IMR-90 (cell line): ENCODE data around the gene FAM234B. TPM values are rescaled to one million over a fixed set of nuclear protein-coding genes. Genes with fewer than 3 reads are reported as not detected.

Source experiments
- ATAC-seq: fragments of 200-7000 bp; cut with Tn5 transposase; 2 replicates; pipeline ENCODE4 v1.9.1; 2020; ENCODE audit warnings: low read depth, mild to moderate bottlenecking, moderate library complexity
- BruUV-seq: library from RNA; stranded (reverse); fragments of 400-500 nt; replicated peaks from 2 replicates; lab custom pipeline; 2021; lab: Mats Ljungman, UMichigan
- CTCF ChIA-PET: fragments of 300-600 bp; formaldehyde crosslinking; extraction: SDS; loops from one replicate; lab custom pipeline; 2021; ENCODE audit warnings: antibody characterized with exemption; lab: Yijun Ruan, JAX
- POLR2A ChIA-PET: fragments of 300-600 bp; sonication (Branson Sonifier 250); formaldehyde crosslinking; loops from one replicate; lab custom pipeline; 2022; ENCODE audit warnings: antibody characterized with exemption; ENCODE audit not compliant: unreplicated experiment; lab: Charles Lee
- DNase-seq: peaks from one replicate; pipeline ENCODE4 v3.0.0; 2013
- H2AFZ ChIP-seq: replicated peaks from 2 replicates; pipeline ENCODE3; 2013; ENCODE audit warnings: low read length, mild to moderate bottlenecking; ENCODE audit not compliant: poor library complexity
- H2AK5ac ChIP-seq: 2 replicates; pipeline ENCODE4 v1.6.1; 2013; ENCODE audit warnings: low read depth, low read length, inconsistent platforms
- H2AK9ac ChIP-seq: replicated peaks from 2 replicates; pipeline ENCODE3; 2013; ENCODE audit warnings: mild to moderate bottlenecking, low read depth, low read length, moderate library complexity; ENCODE audit not compliant: poor library complexity
- H2BK120ac ChIP-seq: 2 replicates; pipeline ENCODE4 v1.6.1; 2013; ENCODE audit warnings: low read depth, low read length, inconsistent platforms
- H2BK15ac ChIP-seq: 3 replicates; pipeline ENCODE4 v1.6.1; 2013; ENCODE audit warnings: low read depth, low read length, inconsistent platforms
- H2BK20ac ChIP-seq: 2 replicates; pipeline ENCODE4 v1.6.1; 2013; ENCODE audit warnings: low read depth, mild to moderate bottlenecking, inconsistent platforms, low read length, moderate library complexity
- H2BK5ac ChIP-seq: 2 replicates; pipeline ENCODE4 v1.6.1; 2013; ENCODE audit warnings: mild to moderate bottlenecking, low read depth, low read length, inconsistent platforms; ENCODE audit not compliant: poor library complexity, severe bottlenecking
- H3K14ac ChIP-seq: replicated peaks from 2 replicates; pipeline ENCODE4 v1.6.1; 2013; ENCODE audit warnings: low read depth, low read length, inconsistent platforms
- H3K18ac ChIP-seq: 2 replicates; pipeline ENCODE4 v1.6.1; 2013; ENCODE audit warnings: low read depth, low read length, control low read depth
- H3K23ac ChIP-seq: 2 replicates; pipeline ENCODE4 v1.6.1; 2013; ENCODE audit warnings: low read depth, low read length, inconsistent platforms
- H3K27ac ChIP-seq: 2 replicates; pipeline ENCODE4 v1.5.1; 2013; ENCODE audit warnings: mild to moderate bottlenecking, control low read depth, low read length; ENCODE audit not compliant: insufficient read depth
- H3K27me3 ChIP-seq: 2 replicates; pipeline ENCODE4 v1.6.1; 2013; ENCODE audit warnings: low read length; ENCODE audit not compliant: control insufficient read depth, insufficient read depth
- H3K36me3 ChIP-seq: 2 replicates; pipeline ENCODE4 v1.6.1; 2013; ENCODE audit warnings: low read length, mixed read lengths; ENCODE audit not compliant: control insufficient read depth, insufficient read depth
- H3K4ac ChIP-seq: 2 replicates; pipeline ENCODE4 v1.6.1; 2013; ENCODE audit warnings: low read depth, low read length, inconsistent platforms
- H3K4me1 ChIP-seq: 2 replicates; pipeline ENCODE4 v1.6.1; 2013; ENCODE audit warnings: low read length, mixed read lengths; ENCODE audit not compliant: control insufficient read depth, insufficient read depth
- H3K4me2 ChIP-seq: 2 replicates; pipeline ENCODE4 v1.6.1; 2013; ENCODE audit warnings: low read depth, mild to moderate bottlenecking, control low read depth, low read length, moderate library complexity
- H3K4me3 ChIP-seq: 2 replicates; pipeline ENCODE4 v1.5.1; 2013; ENCODE audit warnings: low read depth, mild to moderate bottlenecking, control low read depth, low read length, moderate library complexity; ENCODE audit not compliant: insufficient read depth
- H3K56ac ChIP-seq: 2 replicates; pipeline ENCODE4 v1.6.1; 2013; ENCODE audit warnings: low read length, inconsistent platforms; ENCODE audit not compliant: insufficient read depth; ENCODE audit errors: extremely low read depth
- H3K79me1 ChIP-seq, 2 experiments: 2 replicates each; pipeline ENCODE4 v1.6.1; 2013; ENCODE audit warnings: low read length in 2 of 2, inconsistent platforms in 1 of 2, low read depth in 1 of 2
- H3K9ac ChIP-seq: 2 replicates; pipeline ENCODE4 v1.6.1; 2013; ENCODE audit warnings: low read depth, low read length, control low read depth
- H3K9me1 ChIP-seq: 2 replicates; pipeline ENCODE4 v1.6.1; 2013; ENCODE audit warnings: low read length, inconsistent platforms; ENCODE audit not compliant: insufficient read depth
- H3K9me3 ChIP-seq: 2 replicates; pipeline ENCODE4 v1.6.1; 2013; ENCODE audit warnings: low read length; ENCODE audit not compliant: control insufficient read depth, insufficient read depth
- H4K20me1 ChIP-seq: 2 replicates; pipeline ENCODE4 v1.6.1; 2013; ENCODE audit warnings: low read length, inconsistent platforms; ENCODE audit not compliant: insufficient read depth
- H4K5ac ChIP-seq: 2 replicates; pipeline ENCODE4 v1.6.1; 2013; ENCODE audit warnings: mild to moderate bottlenecking, low read depth, low read length, control low read depth
- H4K8ac ChIP-seq, 2 experiments: 2 replicates each; pipeline ENCODE4 v1.6.1; 2013; ENCODE audit warnings: low read depth in 2 of 2, low read length in 2 of 2, control low read depth in 1 of 2, inconsistent platforms in 1 of 2
- H4K91ac ChIP-seq: 2 replicates; pipeline ENCODE4 v1.6.1; 2013; ENCODE audit warnings: low read depth, low read length, inconsistent platforms; ENCODE audit not compliant: insufficient read depth
- BHLHE40 ChIP-seq: fragments of 150-350 bp; IDR thresholded peaks from 2 replicates; pipeline ENCODE4 v1.6.1; 2016; ENCODE audit warnings: mild to moderate bottlenecking, low read depth, low read length
- CEBPB ChIP-seq: IDR thresholded peaks from 2 replicates; pipeline ENCODE4 v1.6.1; 2012; ENCODE audit warnings: low read depth, low read length, improper control_type of control experiment
- CHD1 ChIP-seq: IDR thresholded peaks from 2 replicates; pipeline ENCODE4 v1.6.1; 2012; ENCODE audit warnings: low read depth, low read length, improper control_type of control experiment
- FOS ChIP-seq: fragments of 150-350 bp; IDR thresholded peaks from 2 replicates; pipeline ENCODE4 v1.6.1; 2016; ENCODE audit warnings: low read depth, low read length
- MAFK ChIP-seq: IDR thresholded peaks from 2 replicates; pipeline ENCODE4 v1.6.1; 2012; ENCODE audit warnings: low read depth, low read length, improper control_type of control experiment
- MAZ ChIP-seq: IDR thresholded peaks from 2 replicates; pipeline ENCODE4 v1.6.1; 2012; ENCODE audit warnings: low read depth, mild to moderate bottlenecking, low read length, improper control_type of control experiment, moderate library complexity, borderline replicate concordance
- MXI1 ChIP-seq: IDR thresholded peaks from 2 replicates; pipeline ENCODE4 v1.6.1; 2012; ENCODE audit warnings: low read depth, mild to moderate bottlenecking, low read length, moderate library complexity, borderline replicate concordance
- NFE2L2 ChIP-seq: fragments of 150-350 bp; IDR thresholded peaks from 2 replicates; pipeline ENCODE4 v1.6.1; 2016; ENCODE audit warnings: low read depth, mild to moderate bottlenecking, low read length
- POLR2A ChIP-seq: IDR thresholded peaks from 2 replicates; pipeline ENCODE4 v1.6.1; 2012; ENCODE audit warnings: mild to moderate bottlenecking, low read depth, low read length
- RAD21 ChIP-seq: IDR thresholded peaks from 2 replicates; pipeline ENCODE4 v1.6.1; 2012; ENCODE audit warnings: low read length, improper control_type of control experiment
- RCOR1 ChIP-seq: IDR thresholded peaks from 2 replicates; pipeline ENCODE4 v1.6.1; 2012; ENCODE audit warnings: mild to moderate bottlenecking, low read length, improper control_type of control experiment; ENCODE audit not compliant: insufficient replicate concordance
- RFX5 ChIP-seq: IDR thresholded peaks from 2 replicates; pipeline ENCODE4 v1.8.0; 2012; ENCODE audit warnings: low read depth, mild to moderate bottlenecking, low read length, moderate library complexity
- SMC3 ChIP-seq: fragments of 150-350 bp; IDR thresholded peaks from 2 replicates; pipeline ENCODE4 v1.6.1; 2016; ENCODE audit warnings: low read depth, mild to moderate bottlenecking, antibody characterized with exemption, low read length, moderate library complexity
- WGBS, 2 experiments: methylation state at CpG; one replicate each; pipeline versions ENCODE4 v1.1.5 to v1.1.7; 2013; ENCODE audit warnings: missing lambda C conversion rate in 2 of 2; ENCODE audit not compliant: insufficient read length in 1 of 2; ENCODE audit errors: extremely low coverage in 2 of 2; 5-methylcytosine and 5-hydroxymethylcytosine counted together
- dilution Hi-C: fragments of 300-500 bp; cut with HindIII; formaldehyde crosslinking; loops from one replicate; pipeline ENCODE4 v1.14.3; 2018; ENCODE audit warnings: low sequenced_read_pairs; ENCODE audit not compliant: unreplicated experiment
- in situ Hi-C: fragments of 300-500 bp; cut with MboI; formaldehyde crosslinking; loops from 3 replicates; pipeline ENCODE4 v1.14.3; 2019; ENCODE audit warnings: low sequenced_read_pairs, inconsistent platforms, mixed read lengths
- intact Hi-C: fragments of 100-400 bp; cut with micrococcal nuclease; formaldehyde crosslinking; loops from 2 replicates; pipeline ENCODE4 v1.10.0; 2022
- polyA plus RNA-seq, 3 experiments: library from polyadenylated mRNA; depleted of rRNA; stranded (reverse); fragments of >200 nt; gene quantifications; 2 replicates each; pipeline ENCODE4 v1.2.3, GENCODE V29; 2012; ENCODE audit warnings: low replicate concordance in 1 of 3
- total RNA-seq: library from RNA; depleted of rRNA; stranded (reverse); fragments of >200 nt; gene quantifications from 2 replicates; pipeline ENCODE4 v1.2.3, GENCODE V29; 2012
- TF ChIP-seq, protein P1 (sequence below): fragments of 150-350 bp; IDR thresholded peaks from 2 replicates; pipeline ENCODE4 v1.6.1; 2017; ENCODE audit warnings: mild to moderate bottlenecking, antibody characterized with exemption, low read length, low read depth
- TF ChIP-seq, protein P2 (sequence below): fragments of 150-350 bp; IDR thresholded peaks from 2 replicates; pipeline ENCODE4 v1.6.1; 2016; ENCODE audit warnings: low read depth, mild to moderate bottlenecking, low read length, moderate library complexity, borderline replicate concordance
- TF ChIP-seq, protein P3 (sequence below): conservative IDR thresholded peaks from 2 replicates; pipeline ENCODE4 v1.5.1; 2012; ENCODE audit warnings: mild to moderate bottlenecking, low read depth, low read length, improper control_type of control experiment

The FAM234B gene
- total and polyA plus RNA-seq, 2 of the 4 experiments (the other 2 are of a cell fraction), result 3.6 to 8.6 TPM

DNA sequence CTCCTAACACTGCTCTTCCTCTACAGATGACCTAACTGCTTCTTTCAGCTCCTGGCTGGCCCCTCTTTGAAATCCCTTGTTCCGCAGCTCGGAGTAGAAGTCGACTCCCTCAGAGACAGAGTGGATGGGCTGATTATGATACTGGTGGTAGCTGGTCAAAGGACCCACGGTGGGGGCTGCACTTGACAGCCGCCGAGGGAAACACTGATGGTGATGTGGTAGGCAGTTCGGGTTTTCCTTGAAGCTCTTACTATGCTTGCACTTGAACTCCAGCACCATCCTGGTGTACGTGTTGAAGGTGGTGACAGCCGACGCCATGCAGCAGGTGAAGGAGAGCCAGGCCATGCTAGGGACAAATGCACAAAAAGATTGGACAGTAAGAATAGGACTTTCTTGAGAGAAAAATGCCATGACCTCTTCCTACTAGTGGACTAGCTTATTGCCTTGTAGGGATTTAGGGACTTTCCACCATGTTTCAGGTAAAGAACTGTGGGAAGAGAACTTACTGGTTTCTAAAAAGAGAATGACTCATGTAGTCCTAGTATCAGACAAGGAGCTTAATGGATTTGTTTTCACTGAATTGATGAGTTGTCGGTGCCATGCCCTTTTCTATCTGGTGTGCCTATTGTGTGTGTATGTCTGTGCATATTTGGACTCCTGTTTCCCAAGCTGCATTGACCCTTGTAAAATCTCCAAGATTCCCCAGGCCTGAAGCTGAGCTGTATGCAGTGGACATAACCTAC is 40.9 kb downstream of the FAM234B start:
- in situ Hi-C loops, result no loop called here
- H3K4ac ChIP-seq, result no peak overlapping the region
- POLR2A ChIA-PET, result no interaction called here
- H3K27me3 ChIP-seq, result no peaks in the 10 kb centered on the region
- H2BK15ac ChIP-seq, result no peak overlapping the region
- H3K4me3 ChIP-seq, result no peak overlapping the region
- H3K36me3 ChIP-seq, result peaks cover 3% of the 10 kb centered on the region; the same call in 1 of the 2 replicates
- no peak overlapping the region for H4K8ac ChIP-seq
- no peak overlapping the region for H4K91ac ChIP-seq
- H2BK20ac ChIP-seq, result no peak overlapping the region
- H3K56ac ChIP-seq, result no peak overlapping the region
- intact Hi-C loops, result no loop called here
- TF ChIP-seq MAFK (no peak), CEBPB (no peak), MAZ (no peak), SMC3 (no peak), NFE2L2 (no peak), MXI1 (no peak), RAD21 (no peak), FOS (no peak), RFX5 (no peak), BHLHE40 (no peak), CHD1 (no peak), RCOR1 (no peak), POLR2A (no peak)
- TF ChIP-seq, protein P1, sequence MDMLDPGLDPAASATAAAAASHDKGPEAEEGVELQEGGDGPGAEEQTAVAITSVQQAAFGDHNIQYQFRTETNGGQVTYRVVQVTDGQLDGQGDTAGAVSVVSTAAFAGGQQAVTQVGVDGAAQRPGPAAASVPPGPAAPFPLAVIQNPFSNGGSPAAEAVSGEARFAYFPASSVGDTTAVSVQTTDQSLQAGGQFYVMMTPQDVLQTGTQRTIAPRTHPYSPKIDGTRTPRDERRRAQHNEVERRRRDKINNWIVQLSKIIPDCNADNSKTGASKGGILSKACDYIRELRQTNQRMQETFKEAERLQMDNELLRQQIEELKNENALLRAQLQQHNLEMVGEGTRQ, result no peak
- TF ChIP-seq, protein P2, sequence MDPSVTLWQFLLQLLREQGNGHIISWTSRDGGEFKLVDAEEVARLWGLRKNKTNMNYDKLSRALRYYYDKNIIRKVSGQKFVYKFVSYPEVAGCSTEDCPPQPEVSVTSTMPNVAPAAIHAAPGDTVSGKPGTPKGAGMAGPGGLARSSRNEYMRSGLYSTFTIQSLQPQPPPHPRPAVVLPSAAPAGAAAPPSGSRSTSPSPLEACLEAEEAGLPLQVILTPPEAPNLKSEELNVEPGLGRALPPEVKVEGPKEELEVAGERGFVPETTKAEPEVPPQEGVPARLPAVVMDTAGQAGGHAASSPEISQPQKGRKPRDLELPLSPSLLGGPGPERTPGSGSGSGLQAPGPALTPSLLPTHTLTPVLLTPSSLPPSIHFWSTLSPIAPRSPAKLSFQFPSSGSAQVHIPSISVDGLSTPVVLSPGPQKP, result no peak
- TF ChIP-seq, protein P3, sequence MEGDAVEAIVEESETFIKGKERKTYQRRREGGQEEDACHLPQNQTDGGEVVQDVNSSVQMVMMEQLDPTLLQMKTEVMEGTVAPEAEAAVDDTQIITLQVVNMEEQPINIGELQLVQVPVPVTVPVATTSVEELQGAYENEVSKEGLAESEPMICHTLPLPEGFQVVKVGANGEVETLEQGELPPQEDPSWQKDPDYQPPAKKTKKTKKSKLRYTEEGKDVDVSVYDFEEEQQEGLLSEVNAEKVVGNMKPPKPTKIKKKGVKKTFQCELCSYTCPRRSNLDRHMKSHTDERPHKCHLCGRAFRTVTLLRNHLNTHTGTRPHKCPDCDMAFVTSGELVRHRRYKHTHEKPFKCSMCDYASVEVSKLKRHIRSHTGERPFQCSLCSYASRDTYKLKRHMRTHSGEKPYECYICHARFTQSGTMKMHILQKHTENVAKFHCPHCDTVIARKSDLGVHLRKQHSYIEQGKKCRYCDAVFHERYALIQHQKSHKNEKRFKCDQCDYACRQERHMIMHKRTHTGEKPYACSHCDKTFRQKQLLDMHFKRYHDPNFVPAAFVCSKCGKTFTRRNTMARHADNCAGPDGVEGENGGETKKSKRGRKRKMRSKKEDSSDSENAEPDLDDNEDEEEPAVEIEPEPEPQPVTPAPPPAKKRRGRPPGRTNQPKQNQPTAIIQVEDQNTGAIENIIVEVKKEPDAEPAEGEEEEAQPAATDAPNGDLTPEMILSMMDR, result no peak
- H3K23ac ChIP-seq, result no peak overlapping the region
- no peak overlapping the region for H2BK5ac ChIP-seq
- DNase-seq (no peak), ATAC-seq (no peak)
- H3K4me2 ChIP-seq, result no peak overlapping the region
- no peaks in the 10 kb centered on the region for H3K9me1 ChIP-seq
- no peak overlapping the region for H2AK5ac ChIP-seq
- 90% methylated on average over 2 of the region's 11 CpGs; no CpG with 5 or more reads in 1 of the 2 experiments for WGBS, 2 experiments
- H3K27ac ChIP-seq, result no peak overlapping the region
- no peak overlapping the region for H2BK120ac ChIP-seq
- H3K9me3 ChIP-seq, result no peaks in the 10 kb centered on the region
- no TSS peak for BruUV-seq
- no peaks in the 10 kb centered on the region for H3K4me1 ChIP-seq
- no peak overlapping the region for H3K9ac ChIP-seq
- dilution Hi-C loops, result no loop called here
- H2AFZ ChIP-seq, result no peak overlapping the region
- no peak overlapping the region for H3K18ac ChIP-seq
- H3K14ac ChIP-seq, result no peak overlapping the region
- CTCF ChIA-PET, result no interaction called here
- no peak overlapping the region for H2AK9ac ChIP-seq
- H4K20me1 ChIP-seq, result no peaks in the 10 kb centered on the region
- H3K79me1 ChIP-seq, result no peaks in the 10 kb centered on the region
- H4K5ac ChIP-seq, result no peak overlapping the region
